ENCODE results near the gene ZNF768.

DNA sequence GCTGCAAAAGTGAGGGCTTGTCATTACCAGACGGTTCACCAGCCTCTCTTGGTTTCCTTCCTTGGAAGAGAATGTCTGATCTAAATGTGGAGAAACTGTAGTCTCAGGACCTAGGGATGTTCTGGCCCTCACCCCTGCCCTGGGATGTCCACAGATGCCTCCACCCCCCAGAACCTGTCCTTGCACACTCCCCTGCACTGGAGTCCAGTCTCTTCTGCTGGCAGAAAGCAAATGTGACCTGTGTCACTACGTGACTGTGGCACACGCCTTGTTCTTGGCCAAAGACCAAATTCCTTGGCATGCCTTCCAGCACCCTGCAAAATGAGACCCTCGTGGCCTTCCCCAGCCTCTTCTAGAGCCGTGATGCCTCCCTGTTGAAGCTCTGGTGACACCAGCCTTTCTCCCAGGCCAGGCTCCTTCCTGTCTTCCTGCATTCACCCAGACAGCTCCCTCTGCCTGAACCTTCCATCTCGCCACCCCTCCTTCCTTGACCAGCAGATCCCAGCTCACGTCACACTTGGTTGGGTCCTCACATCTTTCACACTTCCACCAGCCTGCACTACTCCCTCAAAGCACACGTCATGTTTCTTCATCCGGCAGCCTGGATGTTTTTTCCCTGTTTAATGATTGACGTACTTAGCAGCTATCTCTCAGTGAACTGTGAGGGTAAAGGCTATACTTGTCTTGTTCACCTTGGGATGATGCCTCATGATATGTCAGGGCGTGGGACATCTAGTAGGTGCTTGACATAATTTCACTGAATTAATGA is 4.3 kb downstream of the ZNF768 start:
- TF ChIP-seq, protein P1, sequence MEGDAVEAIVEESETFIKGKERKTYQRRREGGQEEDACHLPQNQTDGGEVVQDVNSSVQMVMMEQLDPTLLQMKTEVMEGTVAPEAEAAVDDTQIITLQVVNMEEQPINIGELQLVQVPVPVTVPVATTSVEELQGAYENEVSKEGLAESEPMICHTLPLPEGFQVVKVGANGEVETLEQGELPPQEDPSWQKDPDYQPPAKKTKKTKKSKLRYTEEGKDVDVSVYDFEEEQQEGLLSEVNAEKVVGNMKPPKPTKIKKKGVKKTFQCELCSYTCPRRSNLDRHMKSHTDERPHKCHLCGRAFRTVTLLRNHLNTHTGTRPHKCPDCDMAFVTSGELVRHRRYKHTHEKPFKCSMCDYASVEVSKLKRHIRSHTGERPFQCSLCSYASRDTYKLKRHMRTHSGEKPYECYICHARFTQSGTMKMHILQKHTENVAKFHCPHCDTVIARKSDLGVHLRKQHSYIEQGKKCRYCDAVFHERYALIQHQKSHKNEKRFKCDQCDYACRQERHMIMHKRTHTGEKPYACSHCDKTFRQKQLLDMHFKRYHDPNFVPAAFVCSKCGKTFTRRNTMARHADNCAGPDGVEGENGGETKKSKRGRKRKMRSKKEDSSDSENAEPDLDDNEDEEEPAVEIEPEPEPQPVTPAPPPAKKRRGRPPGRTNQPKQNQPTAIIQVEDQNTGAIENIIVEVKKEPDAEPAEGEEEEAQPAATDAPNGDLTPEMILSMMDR (conservative IDR thresholded peaks at IDR 0.05; ENCODE audit: low read length), result no peak
- TF ChIP-seq EZH2phosphoT487 (IDR thresholded peaks at IDR 0.05; ENCODE audit: borderline replicate concordance, low read depth, low read length), result no peak

Data from OCI-LY7 (cell line).